Mesenchymal stem cell (in vitro differentiated cells and primary cell): ENCODE measurements around the gene TPRA1.

Experiments used
- DNase-seq: peaks from one replicate; pipeline ENCODE4 v3.0.0-alpha.2; 2013
- H2AFZ ChIP-seq: one replicate; pipeline ENCODE4 v1.6.1; 2013; ENCODE audit warnings: low read depth, mild to moderate bottlenecking, control low read depth, inconsistent platforms, low read length, moderate library complexity
- H2AK5ac ChIP-seq: 2 replicates; pipeline ENCODE4 v1.6.1; 2013; ENCODE audit warnings: low read length, moderate library complexity, mild to moderate bottlenecking, inconsistent platforms; ENCODE audit not compliant: severe bottlenecking
- H2BK120ac ChIP-seq: one replicate; pipeline ENCODE4 v1.6.1; 2013; ENCODE audit warnings: low read depth, mild to moderate bottlenecking, inconsistent platforms, low read length, moderate library complexity
- H2BK12ac ChIP-seq, 2 experiments: one replicate each; pipeline ENCODE4 v1.6.1; 2013; ENCODE audit warnings: inconsistent platforms in 2 of 2, low read length in 2 of 2, mild to moderate bottlenecking in 2 of 2, moderate library complexity in 2 of 2, control low read depth in 1 of 2
- H2BK15ac ChIP-seq: one replicate; pipeline ENCODE4 v1.6.1; 2013; ENCODE audit warnings: mild to moderate bottlenecking, low read depth, inconsistent platforms; ENCODE audit not compliant: poor library complexity, severe bottlenecking
- H2BK5ac ChIP-seq: 2 replicates; pipeline ENCODE4 v1.6.1; 2013; ENCODE audit warnings: low read depth, mild to moderate bottlenecking, low read length, control low read depth, inconsistent platforms; ENCODE audit not compliant: poor library complexity, severe bottlenecking
- H3K14ac ChIP-seq, 2 experiments: one replicate each; pipeline ENCODE4 v1.6.1; 2013; ENCODE audit warnings: inconsistent platforms in 2 of 2, low read length in 2 of 2, control low read depth in 1 of 2, mild to moderate bottlenecking in 1 of 2, moderate library complexity in 1 of 2
- H3K18ac ChIP-seq, 2 experiments: one replicate each; pipeline ENCODE4 v1.6.1; 2013; ENCODE audit warnings: inconsistent platforms in 2 of 2, low read length in 2 of 2, control low read depth in 1 of 2, low read depth in 1 of 2, mild to moderate bottlenecking in 1 of 2
- H3K23ac ChIP-seq, 2 experiments: one replicate each; pipeline ENCODE4 v1.6.1; 2013; ENCODE audit warnings: inconsistent platforms in 2 of 2, low read length in 2 of 2, mild to moderate bottlenecking in 2 of 2, moderate library complexity in 2 of 2, control low read depth in 1 of 2
- H3K27ac ChIP-seq: 2 replicates; pipeline ENCODE4 v1.5.1; 2013; ENCODE audit warnings: mild to moderate bottlenecking, moderate library complexity, low read length, control low read depth, inconsistent platforms; ENCODE audit not compliant: poor library complexity, severe bottlenecking
- H3K27me3 ChIP-seq, 2 experiments: 2 replicates each; pipeline versions ENCODE4 v1.6.1 to v1.7.0; 2013; ENCODE audit warnings: low read length in 2 of 2, mild to moderate bottlenecking in 2 of 2, moderate library complexity in 2 of 2, control low read depth in 1 of 2, inconsistent platforms in 1 of 2; ENCODE audit not compliant: control insufficient read depth in 1 of 2, insufficient read depth in 1 of 2
- H3K36me3 ChIP-seq, 2 experiments: 2 replicates each; pipeline versions ENCODE4 v1.6.1 to v1.7.0; 2013; ENCODE audit warnings: low read length in 2 of 2, control low read depth in 1 of 2, inconsistent platforms in 1 of 2, low read depth in 1 of 2, mild to moderate bottlenecking in 1 of 2; ENCODE audit not compliant: insufficient read depth in 2 of 2, control insufficient read depth in 1 of 2
- H3K4ac ChIP-seq, 2 experiments: one replicate each; pipeline ENCODE4 v1.6.1; 2013; ENCODE audit warnings: inconsistent platforms in 2 of 2, low read length in 2 of 2, mild to moderate bottlenecking in 2 of 2, moderate library complexity in 2 of 2, control low read depth in 1 of 2, low read depth in 1 of 2
- H3K4me1 ChIP-seq: 2 replicates; pipeline ENCODE4 v1.6.1; 2013; ENCODE audit warnings: low read depth, low read length, control low read depth; ENCODE audit not compliant: control insufficient read depth, insufficient read depth
- H3K4me2 ChIP-seq: 2 replicates; pipeline ENCODE4 v1.6.1; 2013; ENCODE audit warnings: low read length, mild to moderate bottlenecking, inconsistent platforms; ENCODE audit not compliant: poor library complexity, severe bottlenecking
- H3K4me3 ChIP-seq, 2 experiments: 2 replicates each; pipeline versions ENCODE4 v1.5.1 to v1.7.0; 2013; ENCODE audit warnings: low read length in 2 of 2, mild to moderate bottlenecking in 2 of 2, control low read depth in 1 of 2, low read depth in 1 of 2; ENCODE audit not compliant: insufficient read depth in 1 of 2
- H3K79me1 ChIP-seq: replicated peaks from 2 replicates; pipeline ENCODE4 v1.6.1; 2013; ENCODE audit warnings: mild to moderate bottlenecking, control low read depth, low read length, inconsistent platforms; ENCODE audit not compliant: poor library complexity, severe bottlenecking
- H3K9ac ChIP-seq: 2 replicates; pipeline ENCODE4 v1.7.0; 2013; ENCODE audit warnings: mild to moderate bottlenecking, low read length, moderate library complexity
- H3K9me3 ChIP-seq: 2 replicates; pipeline ENCODE4 v1.7.0; 2013; ENCODE audit warnings: mild to moderate bottlenecking, low read length; ENCODE audit not compliant: control insufficient read depth
- H4K8ac ChIP-seq: one replicate; pipeline ENCODE4 v1.6.1; 2013; ENCODE audit warnings: inconsistent platforms, mild to moderate bottlenecking, low read length, moderate library complexity
- H4K91ac ChIP-seq: one replicate; pipeline ENCODE4 v1.6.1; 2013; ENCODE audit warnings: mild to moderate bottlenecking, low read length, inconsistent platforms
- WGBS: methylation state at CpG from one replicate; pipeline ENCODE4 v1.1.7; 2013; ENCODE audit warnings: mixed read lengths; 5-methylcytosine and 5-hydroxymethylcytosine counted together

TPRA1 gene

DNA sequence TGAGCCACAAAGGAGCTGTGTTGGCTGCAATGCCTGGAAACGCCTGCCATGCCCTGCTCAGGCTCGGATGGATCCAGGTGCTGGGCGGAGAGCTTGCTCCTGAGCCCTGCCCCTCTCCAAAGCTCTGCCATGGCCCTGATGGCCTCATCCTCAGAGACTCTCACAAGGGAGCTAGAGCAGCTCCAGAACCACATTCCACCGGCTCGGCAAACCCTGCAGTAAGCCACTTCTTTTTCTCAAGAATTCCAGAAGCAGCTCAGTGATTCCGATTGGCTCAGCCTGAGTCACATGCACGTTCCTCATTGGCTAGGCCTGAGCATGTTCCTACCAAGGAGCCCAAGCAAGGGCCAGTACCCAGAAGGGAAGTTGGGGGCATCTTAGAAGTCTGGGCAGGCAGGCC lies 24.8 kb downstream of the TPRA1 start:
- H2AK5ac ChIP-seq, result no peak overlapping the region
- no peak overlapping the region for H2BK5ac ChIP-seq
- no peak overlapping the region for H4K8ac ChIP-seq
- no peaks in the 10 kb centered on the region for H3K79me1 ChIP-seq
- H3K4ac ChIP-seq, result no peak overlapping the region
- H3K36me3 ChIP-seq, result peaks cover 13 to 14% of the 10 kb centered on the region in 2 experiments
- H2BK120ac ChIP-seq, result no peak overlapping the region
- H2BK15ac ChIP-seq, result no peak overlapping the region
- DNase-seq, result no peak
- H2BK12ac ChIP-seq, result no peak overlapping the region
- H3K18ac ChIP-seq, result no peak overlapping the region
- no peak overlapping the region for H3K23ac ChIP-seq
- WGBS, result 94% methylated on average over 7 of the region's 7 CpGs
- H3K14ac ChIP-seq, result no peak overlapping the region
- no peak overlapping the region for H2AFZ ChIP-seq
- H3K4me3 ChIP-seq, result no peak overlapping the region
- H4K91ac ChIP-seq, result no peak overlapping the region
- no peak overlapping the region for H3K27ac ChIP-seq
- no peaks in the 10 kb centered on the region for H3K9me3 ChIP-seq
- H3K4me2 ChIP-seq, result no peak overlapping the region
- peaks cover 5% of the 10 kb centered on the region for H3K4me1 ChIP-seq
- H3K27me3 ChIP-seq, result peaks cover 0 to 26% of the 10 kb centered on the region in 2 experiments
- H3K9ac ChIP-seq, result no peak overlapping the region

DNA sequence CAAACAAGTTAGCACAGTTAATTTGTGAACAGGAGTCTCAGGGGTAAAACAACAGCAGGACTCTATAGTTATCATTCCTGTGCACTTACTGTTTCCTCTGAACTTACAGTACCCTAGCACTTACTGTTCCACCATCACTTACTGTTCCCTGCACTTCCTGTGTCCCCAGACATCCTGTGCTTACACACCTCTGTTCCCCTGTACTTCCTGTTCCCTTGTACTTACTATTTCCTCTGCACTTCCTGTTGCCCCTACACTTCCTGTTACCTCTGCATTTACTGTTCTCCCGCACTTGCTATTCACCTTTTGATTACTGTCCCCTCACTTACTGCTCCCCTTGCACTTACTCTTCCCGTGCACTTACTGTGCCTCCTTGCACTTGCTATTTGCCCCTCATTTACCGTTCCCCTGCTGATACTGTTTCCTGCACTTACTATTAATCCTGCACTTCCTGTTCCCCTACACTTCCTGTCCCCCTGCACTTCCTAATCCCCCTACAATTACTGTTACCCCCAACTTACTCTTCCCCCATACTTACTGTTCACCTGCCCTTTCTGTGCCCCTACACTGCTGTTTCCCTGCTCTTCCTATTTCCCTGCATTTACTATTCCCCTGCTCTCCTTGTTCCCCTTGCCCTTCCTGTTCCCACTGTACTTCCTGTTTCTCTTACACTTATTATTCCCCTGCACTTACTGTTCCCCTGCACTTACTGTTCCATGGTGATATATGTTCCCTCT lies 30.3 kb downstream of the TPRA1 start:
- no peak overlapping the region for H2BK12ac ChIP-seq
- no peak overlapping the region for H4K91ac ChIP-seq
- no peak overlapping the region for H3K23ac ChIP-seq
- no peak overlapping the region for H2AK5ac ChIP-seq
- no peaks in the 10 kb centered on the region for H3K36me3 ChIP-seq
- WGBS, result 79% methylated on average over 3 of the region's 3 CpGs
- H3K4me1 ChIP-seq, result no peaks in the 10 kb centered on the region
- H3K27ac ChIP-seq, result no peak overlapping the region
- H2BK5ac ChIP-seq, result no peak overlapping the region
- peak overlapping the region; percentile 14 for H2AFZ ChIP-seq
- H3K4me3 ChIP-seq, result no peak overlapping the region
- H3K14ac ChIP-seq, result no peak overlapping the region
- H3K9me3 ChIP-seq, result peaks cover 6% of the 10 kb centered on the region
- no peak overlapping the region for H3K9ac ChIP-seq
- peaks cover 6 to 18% of the 10 kb centered on the region in 2 experiments for H3K27me3 ChIP-seq
- H3K79me1 ChIP-seq, result no peaks in the 10 kb centered on the region
- H3K18ac ChIP-seq, result peak overlapping the region in 1 of 2 experiments; percentile 82
- no peak overlapping the region for H3K4me2 ChIP-seq
- no peak for DNase-seq
- H3K4ac ChIP-seq, result no peak overlapping the region
- H2BK15ac ChIP-seq, result no peak overlapping the region
- H4K8ac ChIP-seq, result peak overlapping the region; percentile 51
- no peak overlapping the region for H2BK120ac ChIP-seq

DNA sequence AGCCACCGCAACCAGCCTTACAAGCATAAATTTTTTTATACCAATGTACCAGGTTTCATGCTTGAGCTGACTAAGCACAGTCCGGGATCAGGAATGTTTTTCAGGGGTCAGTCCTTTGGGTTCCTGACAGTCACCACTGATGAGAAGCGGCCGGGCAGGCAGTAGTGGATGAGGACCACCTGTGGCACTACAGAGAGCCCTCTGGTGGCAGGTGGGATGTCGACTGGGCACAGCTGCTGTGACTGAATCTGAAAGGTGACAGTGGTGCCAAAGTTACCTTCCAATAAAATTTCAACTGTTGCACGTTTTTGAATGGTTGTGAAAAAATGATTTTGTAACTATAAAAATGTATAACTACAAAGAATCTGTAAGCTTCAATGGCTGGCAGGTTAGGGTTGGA lies 34.0 kb downstream of the TPRA1 start:
- Histone ChIP-seq H3K4me2 (no peak overlapping the region), H3K14ac (no peak overlapping the region), H2BK120ac (no peak overlapping the region), H3K27me3 (peaks cover 14 to 15% of the 10 kb centered on the region in 2 experiments), H3K4me1 (no peaks in the 10 kb centered on the region), H2BK5ac (no peak overlapping the region), H3K36me3 (no peaks in the 10 kb centered on the region), H3K23ac (no peak overlapping the region), H3K79me1 (no peaks in the 10 kb centered on the region), H2AK5ac (no peak overlapping the region), H3K4ac (no peak overlapping the region), H3K18ac (no peak overlapping the region), H2BK15ac (no peak overlapping the region), H4K8ac (no peak overlapping the region), H3K27ac (no peak overlapping the region), H2AFZ (no peak overlapping the region), H3K9me3 (peaks cover 6% of the 10 kb centered on the region), H4K91ac (no peak overlapping the region), H2BK12ac (no peak overlapping the region), H3K9ac (no peak overlapping the region), H3K4me3 (no peak overlapping the region)
- WGBS, result 60% methylated on average over 5 of the region's 6 CpGs
- no peak for DNase-seq

DNA sequence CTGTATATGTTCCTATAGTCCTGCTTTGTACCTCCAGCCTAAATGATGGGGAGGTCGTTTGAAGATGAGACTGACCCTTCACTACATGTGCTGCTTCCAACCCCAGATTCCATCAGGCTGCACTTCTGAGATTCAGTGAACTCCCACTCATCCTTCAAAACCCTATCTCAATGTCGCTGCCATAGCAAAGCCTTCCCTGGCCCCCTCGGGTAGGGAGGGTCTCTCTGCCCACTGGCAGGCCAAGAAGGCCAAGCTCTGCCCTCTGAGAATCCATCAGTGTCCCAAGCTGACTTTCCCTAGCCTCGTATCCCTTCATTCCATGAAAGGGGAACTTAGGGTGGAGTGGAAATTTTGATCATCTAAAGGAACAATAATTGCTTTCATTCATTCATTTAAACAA lies 35.4 kb downstream of the TPRA1 start:
- no peak overlapping the region for H3K27ac ChIP-seq
- H3K9ac ChIP-seq, result no peak overlapping the region
- H3K23ac ChIP-seq, result no peak overlapping the region
- no peak overlapping the region for H3K4me2 ChIP-seq
- 81% methylated on average over 3 of the region's 4 CpGs for WGBS
- no peak overlapping the region for H2BK15ac ChIP-seq
- peak overlapping the region in 1 of 2 experiments; percentile 6 for H3K18ac ChIP-seq
- no peak overlapping the region for H4K8ac ChIP-seq
- H2AFZ ChIP-seq, result no peak overlapping the region
- no peaks in the 10 kb centered on the region for H3K79me1 ChIP-seq
- H3K36me3 ChIP-seq, result no peaks in the 10 kb centered on the region
- no peak overlapping the region for H4K91ac ChIP-seq
- no peak overlapping the region for H2BK5ac ChIP-seq
- H3K4ac ChIP-seq, result no peak overlapping the region
- no peak for DNase-seq
- H3K14ac ChIP-seq, result no peak overlapping the region
- peaks cover 5% of the 10 kb centered on the region for H3K9me3 ChIP-seq
- no peak overlapping the region for H2AK5ac ChIP-seq
- H3K4me1 ChIP-seq, result no peaks in the 10 kb centered on the region
- no peak overlapping the region for H2BK12ac ChIP-seq
- peaks cover 20 to 26% of the 10 kb centered on the region in 2 experiments for H3K27me3 ChIP-seq
- H3K4me3 ChIP-seq, result no peak overlapping the region
- H2BK120ac ChIP-seq, result no peak overlapping the region
